Measurements from ENCODE around the gene PAX4.

- no peak for TF ChIP-seq RAD21 (IDR thresholded peaks at IDR 0.05; ENCODE audit: low read depth)
- TF ChIP-seq POLR2AphosphoS5 (IDR thresholded peaks at IDR 0.05; ENCODE audit: low read depth, low read length) = no peak
- no peak for TF ChIP-seq CTCF (IDR thresholded peaks at IDR 0.05 in 2 of 3, conservative IDR thresholded peaks at IDR 0.05 in 1 of 3; ENCODE audit: borderline replicate concordance in 1 of 3, insufficient read depth in 1 of 3, low read depth in 2 of 3, low read length in 2 of 3)
- TF ChIP-seq MAX (IDR thresholded peaks at IDR 0.05) = no peak
These were observed 7.4 kb upstream of the PAX4 start for GRCh38 chr7:127625331-127625730.

Measured in HCT116 (cell line).